GM18909 (cell line): Measurements from ENCODE around the gene EML6.

Source experiments
- ATAC-seq: cut with Tn5 transposase; IDR thresholded peaks from one replicate; pipeline ENCODE4 v1.9.1; 2021; ENCODE audit warnings: mild to moderate bottlenecking; ENCODE audit not compliant: unreplicated experiment, poor library complexity

The EML6 gene

GRCh38 chr2:54936766-54937165 lies 213.3 kb downstream of the EML6 start:
- ATAC-seq: no peak

- no peak for ATAC-seq
Measured at GRCh38 chr2:54939446-54940118, 216.1 kb downstream of the EML6 start.

GRCh38 chr2:54940723-54941122 lies 217.3 kb downstream of the EML6 start:
- ATAC-seq: no peak

- no peak for ATAC-seq
Measured at GRCh38 chr2:54941248-54941984, 218.0 kb downstream of the EML6 start.

GRCh38 chr2:54942373-54942772 lies 218.9 kb downstream of the EML6 start:
- no peak for ATAC-seq

- ATAC-seq: no peak
Measured at GRCh38 chr2:54944724-54945326, 221.4 kb downstream of the EML6 start.

GRCh38 chr2:54945391-54946219 lies 222.1 kb downstream of the EML6 start:
- ATAC-seq: peak; percentile 74

GRCh38 chr2:54946220-54946805 lies 222.9 kb downstream of the EML6 start:
- ATAC-seq: no peak

GRCh38 chr2:54947136-54947535 lies 223.7 kb downstream of the EML6 start:
- ATAC-seq: no peak

GRCh38 chr2:54947646-54948045 lies 224.2 kb downstream of the EML6 start:
- no peak for ATAC-seq

- no peak for ATAC-seq
Measured at GRCh38 chr2:54948120-54948519, 224.7 kb downstream of the EML6 start.

- ATAC-seq: no peak
Measured at GRCh38 chr2:54949431-54949830, 226.0 kb downstream of the EML6 start.

- no peak for ATAC-seq
Measured at GRCh38 chr2:54950811-54951210, 227.3 kb downstream of the EML6 start.

GRCh38 chr2:54952425-54952824 lies 229.0 kb downstream of the EML6 start:
- ATAC-seq: no peak

- ATAC-seq: no peak
Measured at GRCh38 chr2:54952978-54953456, 229.6 kb downstream of the EML6 start.

GRCh38 chr2:54954158-54954557 lies 230.7 kb downstream of the EML6 start:
- no peak for ATAC-seq

GRCh38 chr2:54954705-54955357 lies 231.4 kb downstream of the EML6 start:
- no peak for ATAC-seq

- no peak for ATAC-seq
Measured at GRCh38 chr2:54955358-54956110, 232.1 kb downstream of the EML6 start.

GRCh38 chr2:54956111-54956627 lies 232.7 kb downstream of the EML6 start:
- ATAC-seq: no peak
